HG03066 (cell line): ENCODE data around the gene UBE2E1.

ENCODE experiments used
- ATAC-seq: cut with Tn5 transposase; IDR thresholded peaks from one replicate; pipeline ENCODE4 v1.9.1; 2021; ENCODE audit warnings: low read depth; ENCODE audit not compliant: unreplicated experiment

The UBE2E1 gene

GRCh38 chr3:23817508-23818223 is 11.9 kb downstream of the UBE2E1 start:
- no peak for ATAC-seq

- peak; percentile 50 for ATAC-seq
Observed at GRCh38 chr3:23819599-23820360, 14.0 kb downstream of the UBE2E1 start.

- ATAC-seq = no peak
Observed at GRCh38 chr3:23820888-23821287, 15.1 kb downstream of the UBE2E1 start.

GRCh38 chr3:23821858-23822257 is 16.1 kb downstream of the UBE2E1 start:
- no peak for ATAC-seq

GRCh38 chr3:23822559-23822958 is 16.8 kb downstream of the UBE2E1 start:
- no peak for ATAC-seq

GRCh38 chr3:23823620-23824019 is 17.9 kb downstream of the UBE2E1 start:
- ATAC-seq = no peak

- no peak for ATAC-seq
Observed at GRCh38 chr3:23824699-23825444, 19.1 kb downstream of the UBE2E1 start.

- ATAC-seq = no peak
Observed at GRCh38 chr3:23825802-23826201, 20.0 kb downstream of the UBE2E1 start.

- no peak for ATAC-seq
Observed at GRCh38 chr3:23826382-23827064, 20.8 kb downstream of the UBE2E1 start.

- peak; percentile 57 for ATAC-seq
Observed at GRCh38 chr3:23829242-23829934, 23.6 kb downstream of the UBE2E1 start.

- ATAC-seq = peak; percentile 65
Observed at GRCh38 chr3:23830869-23831484, 25.2 kb downstream of the UBE2E1 start.

- peak; percentile 5 for ATAC-seq
Observed at GRCh38 chr3:23831517-23832394, 26.0 kb downstream of the UBE2E1 start.

GRCh38 chr3:23832523-23832922 is 26.8 kb downstream of the UBE2E1 start:
- no peak for ATAC-seq

GRCh38 chr3:23834082-23834870 is 28.5 kb downstream of the UBE2E1 start:
- ATAC-seq = no peak

GRCh38 chr3:23835087-23835486 is 29.3 kb downstream of the UBE2E1 start:
- ATAC-seq = no peak

- no peak for ATAC-seq
Observed at GRCh38 chr3:23835802-23836201, 30.0 kb downstream of the UBE2E1 start.

GRCh38 chr3:23836536-23837230 is 30.9 kb downstream of the UBE2E1 start:
- ATAC-seq = no peak
